Calu3 (cell line): ENCODE results near the gene ATP5ME. TPM values are rescaled to one million over a fixed set of nuclear protein-coding genes. Genes with fewer than 3 reads are reported as not detected.

Source experiments
- BruUV-seq: library from RNA; stranded (reverse); fragments of 400-500 nt; replicated peaks from 2 replicates; lab custom pipeline; 2021; lab: Mats Ljungman, UMichigan
- CTCF ChIA-PET: fragments of 300-600 bp; sonication (Branson Sonifier 250); formaldehyde crosslinking; loops from one replicate; lab custom pipeline; 2022; ENCODE audit warnings: antibody characterized with exemption; lab: Charles Lee
- DNase-seq: peaks from one replicate; pipeline ENCODE4 v3.0.0; 2022
- H3K27ac Mint-ChIP-seq: one replicate; pipeline ENCODE4 v1.8.0; 2022; ENCODE audit warnings: mixed read lengths; ENCODE audit not compliant: unreplicated experiment
- H3K27me3 Mint-ChIP-seq: one replicate; pipeline ENCODE4 v1.8.0; 2022; ENCODE audit warnings: mixed read lengths; ENCODE audit not compliant: unreplicated experiment
- H3K36me3 Mint-ChIP-seq: one replicate; pipeline ENCODE4 v1.8.0; 2022; ENCODE audit warnings: mild to moderate bottlenecking, moderate library complexity, mixed read lengths; ENCODE audit not compliant: insufficient read depth, unreplicated experiment
- H3K4me1 Mint-ChIP-seq: one replicate; pipeline ENCODE4 v1.8.0; 2022; ENCODE audit warnings: mild to moderate bottlenecking, low read depth, mixed read lengths; ENCODE audit not compliant: unreplicated experiment
- H3K4me3 Mint-ChIP-seq: one replicate; pipeline ENCODE4 v1.8.0; 2022; ENCODE audit warnings: mild to moderate bottlenecking, low read depth, moderate library complexity, mixed read lengths; ENCODE audit not compliant: unreplicated experiment
- H3K9me3 Mint-ChIP-seq: one replicate; pipeline ENCODE4 v1.8.0; 2022; ENCODE audit warnings: low read depth, mixed read lengths; ENCODE audit not compliant: unreplicated experiment
- CTCF ChIP-seq: fragments of 200-600 bp; IDR thresholded peaks from one replicate; pipeline ENCODE4 v1.8.0; 2022; ENCODE audit warnings: antibody characterized with exemption; ENCODE audit not compliant: unreplicated experiment
- intact Hi-C: fragments of 100-400 bp; cut with micrococcal nuclease; formaldehyde crosslinking; loops from one replicate; pipeline ENCODE4 v1.10.0; 2022; ENCODE audit not compliant: unreplicated experiment
- total RNA-seq: library from RNA; stranded (reverse); gene quantifications from 2 replicates; pipeline ENCODE4 v1.2.3, GENCODE V29; 2022

Gene ATP5ME
- total RNA-seq, 1 experiment from 2014 or later = 124 TPM

DNA sequence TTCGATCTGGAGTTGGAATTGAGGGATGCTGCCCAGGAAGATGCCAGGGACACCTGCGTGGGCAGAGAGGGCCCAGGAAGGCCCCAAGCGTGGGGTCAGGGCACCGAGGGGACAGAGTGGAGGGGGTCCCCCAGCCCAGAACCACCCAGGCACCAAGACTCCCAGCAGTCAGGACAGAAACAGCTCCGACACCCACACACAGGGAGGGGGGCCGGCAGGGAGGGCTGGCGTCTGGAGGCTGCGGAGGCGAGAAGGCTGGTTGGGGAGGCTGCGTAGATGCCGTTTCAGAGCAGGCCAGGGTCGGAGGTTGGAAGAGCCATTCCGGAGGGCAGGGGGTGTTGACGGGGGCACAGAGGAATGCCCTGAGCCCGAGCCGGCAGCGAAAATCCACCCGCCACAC lies 23.6 kb downstream of the ATP5ME start:
- Mint-ChIP-seq H3K4me3 (no peak overlapping the region), H3K4me1 (no peaks in the 10 kb centered on the region), H3K27me3 (peaks cover 26% of the 10 kb centered on the region), H3K9me3 (peaks cover 4% of the 10 kb centered on the region), H3K27ac (no peak overlapping the region), H3K36me3 (no peaks in the 10 kb centered on the region)
- intact Hi-C loops = no loop called here
- no TSS peak for BruUV-seq
- no peak for DNase-seq
- TF ChIP-seq CTCF = no peak
- CTCF ChIA-PET = no interaction called here

DNA sequence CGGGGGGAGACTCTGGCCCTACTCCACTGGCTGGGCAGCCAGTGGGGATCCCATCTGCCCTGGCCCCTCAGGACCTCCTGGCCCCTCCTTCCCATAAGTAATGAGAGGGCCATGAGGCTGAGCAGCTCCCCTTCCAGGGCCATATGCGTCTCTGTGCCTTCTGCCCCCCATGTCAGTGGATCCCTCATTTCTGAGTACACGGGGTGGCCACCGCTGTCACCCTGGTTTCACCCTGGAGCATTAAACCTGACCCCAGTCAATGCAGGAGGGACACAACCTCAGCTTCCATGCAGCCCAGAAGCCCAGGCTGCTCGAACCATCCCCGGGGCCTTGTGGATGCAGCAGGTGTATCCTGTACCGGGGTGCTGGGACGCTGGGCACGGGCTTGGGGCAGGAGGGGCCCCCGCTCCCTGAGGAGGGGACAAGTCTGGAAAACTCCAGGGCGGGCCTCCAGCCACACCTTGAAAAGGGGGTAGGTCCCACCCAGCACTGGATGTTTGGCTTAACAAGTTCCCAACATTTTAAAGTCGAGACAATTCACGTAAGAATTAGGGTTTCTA lies 24.2 kb downstream of the ATP5ME start:
- intact Hi-C loops = no loop called here
- CTCF ChIA-PET = no interaction called here
- no peaks in the 10 kb centered on the region for H3K4me1 Mint-ChIP-seq
- peaks cover 26% of the 10 kb centered on the region for H3K27me3 Mint-ChIP-seq
- no peaks in the 10 kb centered on the region for H3K36me3 Mint-ChIP-seq
- no peak for DNase-seq
- H3K27ac Mint-ChIP-seq = no peak overlapping the region
- TF ChIP-seq CTCF = no peak
- H3K4me3 Mint-ChIP-seq = no peak overlapping the region
- peaks cover 4% of the 10 kb centered on the region for H3K9me3 Mint-ChIP-seq
- BruUV-seq = no TSS peak

DNA sequence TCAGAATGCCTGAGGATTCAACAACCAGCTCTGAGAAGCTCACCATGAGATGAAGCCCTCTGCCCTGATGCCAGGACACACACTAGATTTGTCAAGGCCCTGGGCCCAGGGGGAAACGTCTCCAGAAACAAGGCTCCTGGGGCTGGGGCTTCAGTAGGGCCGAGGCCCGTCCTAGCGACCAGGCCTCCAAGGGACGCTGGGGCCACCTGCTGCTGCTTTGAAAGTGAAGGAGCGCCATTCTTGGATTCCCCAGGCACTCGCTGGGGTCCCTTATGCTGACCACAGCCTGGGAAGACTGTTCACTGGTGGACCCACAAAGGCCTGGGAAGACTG lies 24.8 kb downstream of the ATP5ME start:
- Mint-ChIP-seq H3K27me3 (peaks cover 26% of the 10 kb centered on the region), H3K4me1 (no peaks in the 10 kb centered on the region), H3K4me3 (no peak overlapping the region), H3K27ac (no peak overlapping the region), H3K36me3 (no peaks in the 10 kb centered on the region), H3K9me3 (peaks cover 4% of the 10 kb centered on the region)
- no TSS peak for BruUV-seq
- intact Hi-C loops = no loop called here
- DNase-seq = no peak
- CTCF ChIA-PET = interaction anchor here (0.6 kb wide), 1 partner anchor 26 kb away, joined by 7 read pairs; no protein-coding TSS in a partner anchor
- no peak for TF ChIP-seq CTCF

GRCh38 chr4:648579-649292 lies 25.3 kb downstream of the ATP5ME start:
- Mint-ChIP-seq H3K36me3 (no peaks in the 10 kb centered on the region), H3K27me3 (peaks cover 26% of the 10 kb centered on the region), H3K4me1 (no peaks in the 10 kb centered on the region), H3K9me3 (peaks cover 4% of the 10 kb centered on the region), H3K27ac (no peak overlapping the region), H3K4me3 (no peak overlapping the region)
- BruUV-seq = no TSS peak
- DNase-seq = no peak
- TF ChIP-seq CTCF = no peak
- intact Hi-C loops = no loop called here
- CTCF ChIA-PET = interaction anchor here (0.6 kb wide), 1 partner anchor 25 kb away, joined by 7 read pairs; no protein-coding TSS in a partner anchor
